ENCODE results near the gene SOWAHC. TPM values are rescaled to one million over a fixed set of nuclear protein-coding genes. Genes with fewer than 3 reads are reported as not detected.
A peak's percentile ranks its signal among the peaks of the same experiment; 100 is the strongest.

Gene SOWAHC
- total RNA-seq, 1 donor, result under 0.01 TPM

DNA sequence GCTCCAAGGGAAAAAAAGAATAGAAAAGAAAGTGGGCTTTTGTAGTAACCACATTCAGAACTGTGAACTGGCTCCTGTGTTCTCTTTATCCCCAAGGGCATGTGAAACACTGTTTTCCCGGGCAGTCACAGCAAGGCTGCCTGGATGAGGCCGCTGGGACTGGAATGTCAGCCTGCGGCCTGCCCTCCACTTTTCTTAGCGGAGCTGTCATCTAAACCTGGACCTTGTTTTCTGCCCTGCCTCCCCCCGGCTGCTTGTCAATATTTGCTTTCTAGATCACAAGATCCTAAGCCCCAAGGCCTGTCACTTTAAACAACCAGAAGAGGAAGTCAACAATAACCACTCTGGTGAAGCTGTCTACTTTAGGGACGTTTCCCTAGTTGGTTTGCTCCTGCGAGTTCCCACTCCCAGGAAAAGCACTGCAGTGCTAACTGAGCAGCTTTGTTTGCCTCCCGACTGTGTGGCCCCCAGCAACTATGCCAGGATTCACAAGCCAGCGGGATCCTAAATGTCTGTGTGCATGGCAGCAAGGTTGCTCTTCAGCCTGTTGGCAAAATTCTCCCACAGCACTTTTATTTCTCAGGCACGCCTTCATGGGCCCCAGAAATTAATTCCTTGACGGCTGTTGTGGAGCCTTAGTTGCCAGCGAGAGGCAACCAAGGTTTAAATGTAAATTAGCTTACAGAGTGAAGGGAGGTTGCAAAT is 30.6 kb downstream of the SOWAHC start:
- DNase-seq (ENCODE audit: low read depth in 2 of 3, low spot score in 2 of 3), result peak in 2 of 3 donors; percentile 0 to 13

DNA sequence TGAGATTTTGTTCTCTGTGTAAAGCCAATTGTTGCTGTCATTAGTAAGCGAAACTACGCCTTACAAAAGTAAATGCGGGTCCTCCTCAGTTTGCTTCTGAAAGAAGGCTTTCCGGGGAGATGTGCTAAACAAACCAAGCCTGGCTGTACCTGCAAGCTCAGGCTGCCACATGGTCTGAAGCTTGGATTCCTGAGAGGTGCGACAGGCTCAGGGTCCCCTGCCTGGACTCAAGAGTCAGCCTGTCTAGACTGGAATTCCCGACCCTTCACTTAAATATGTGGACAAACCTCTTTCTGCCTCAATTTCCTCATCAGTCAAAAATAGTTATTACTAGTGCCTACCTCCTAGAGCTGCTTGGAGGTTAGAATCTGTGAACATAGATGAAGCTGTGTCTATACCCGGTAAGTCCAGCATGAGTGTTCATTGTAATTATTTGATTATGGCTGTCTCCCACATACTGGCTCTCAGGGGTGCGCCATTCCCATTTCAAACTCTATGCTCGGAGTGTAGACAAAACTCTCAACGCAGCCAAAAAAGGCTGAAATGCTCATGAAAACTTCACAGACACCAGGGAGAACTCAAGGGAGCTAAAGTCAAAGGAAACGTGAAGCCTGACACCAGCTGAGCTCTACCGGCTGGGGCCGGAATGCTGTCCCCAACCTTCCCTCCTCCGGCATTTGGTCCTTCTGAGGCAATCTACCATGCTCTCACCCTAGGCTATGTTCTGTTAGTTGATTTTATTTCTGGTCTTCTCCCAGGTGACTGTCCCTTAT is 31.4 kb downstream of the SOWAHC start:
- no peak for DNase-seq (ENCODE audit: low read depth in 2 of 3, low spot score in 2 of 3)

DNA sequence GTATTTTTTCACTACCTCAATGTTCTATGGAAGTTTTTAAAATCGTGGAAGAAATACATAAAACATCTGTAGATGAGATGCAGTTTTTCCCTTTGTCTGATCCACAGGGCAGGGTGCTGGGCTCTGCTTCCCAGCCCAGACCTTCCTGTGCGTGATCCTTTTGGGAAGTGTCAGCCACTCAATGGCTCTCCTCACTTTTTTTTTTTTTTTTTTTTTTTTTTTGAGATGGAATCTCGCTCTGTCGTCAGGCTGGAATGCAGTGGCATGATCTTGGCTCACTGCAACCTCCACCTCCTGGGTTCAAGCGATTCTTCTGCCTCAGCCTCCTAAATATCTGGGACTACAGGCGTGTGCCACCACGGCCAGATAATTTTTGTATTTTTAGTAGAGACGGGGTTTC is 32.8 kb downstream of the SOWAHC start:
- DNase-seq (ENCODE audit: low read depth in 2 of 3, low spot score in 2 of 3), result no peak

DNA sequence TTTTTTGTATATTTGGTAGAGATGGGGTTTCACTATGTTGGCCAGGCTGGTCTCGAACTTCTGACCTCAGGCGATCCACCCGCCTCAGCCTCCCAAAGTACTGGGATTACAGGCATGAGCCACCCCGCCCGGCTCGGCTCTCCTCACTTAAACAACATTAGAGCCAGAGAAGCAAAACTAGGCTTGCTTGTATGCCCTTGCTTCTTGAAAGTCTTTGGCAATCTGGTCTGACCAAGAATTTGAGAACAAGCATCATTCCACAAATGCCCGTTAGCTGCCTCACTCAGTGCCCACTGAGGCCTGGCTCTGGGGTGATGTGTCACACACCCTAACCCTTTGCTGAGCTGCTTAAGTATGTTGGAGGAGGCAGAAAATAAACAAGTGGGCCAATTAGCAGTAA is 33.5 kb downstream of the SOWAHC start:
- no peak for DNase-seq (ENCODE audit: low read depth in 2 of 3, low spot score in 2 of 3)

DNA sequence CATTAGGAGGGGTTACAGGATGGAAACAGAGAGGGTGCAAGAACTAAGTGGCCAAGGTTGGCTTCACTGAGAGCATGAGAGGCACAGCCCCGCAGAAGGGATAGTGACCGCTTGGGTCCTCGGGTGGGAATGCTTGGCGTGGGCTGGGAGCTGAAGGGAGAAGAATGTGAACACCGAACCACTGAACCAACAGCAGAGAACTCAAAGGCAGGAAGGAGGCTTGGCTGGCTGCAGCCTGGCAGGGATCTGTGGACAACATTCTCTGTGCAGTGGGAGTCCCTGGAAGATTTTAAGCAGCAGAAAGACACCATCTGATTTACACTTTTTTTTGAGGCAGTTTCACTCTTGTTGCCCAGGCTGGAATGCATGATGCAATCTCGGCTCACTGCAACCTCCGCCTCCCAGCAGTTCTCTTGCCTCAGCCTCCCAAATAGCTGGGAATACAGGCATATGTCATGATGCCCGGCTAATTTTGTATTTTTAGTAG is 33.9 kb downstream of the SOWAHC start:
- no peak for DNase-seq (ENCODE audit: low read depth in 2 of 3, low spot score in 2 of 3)

DNA sequence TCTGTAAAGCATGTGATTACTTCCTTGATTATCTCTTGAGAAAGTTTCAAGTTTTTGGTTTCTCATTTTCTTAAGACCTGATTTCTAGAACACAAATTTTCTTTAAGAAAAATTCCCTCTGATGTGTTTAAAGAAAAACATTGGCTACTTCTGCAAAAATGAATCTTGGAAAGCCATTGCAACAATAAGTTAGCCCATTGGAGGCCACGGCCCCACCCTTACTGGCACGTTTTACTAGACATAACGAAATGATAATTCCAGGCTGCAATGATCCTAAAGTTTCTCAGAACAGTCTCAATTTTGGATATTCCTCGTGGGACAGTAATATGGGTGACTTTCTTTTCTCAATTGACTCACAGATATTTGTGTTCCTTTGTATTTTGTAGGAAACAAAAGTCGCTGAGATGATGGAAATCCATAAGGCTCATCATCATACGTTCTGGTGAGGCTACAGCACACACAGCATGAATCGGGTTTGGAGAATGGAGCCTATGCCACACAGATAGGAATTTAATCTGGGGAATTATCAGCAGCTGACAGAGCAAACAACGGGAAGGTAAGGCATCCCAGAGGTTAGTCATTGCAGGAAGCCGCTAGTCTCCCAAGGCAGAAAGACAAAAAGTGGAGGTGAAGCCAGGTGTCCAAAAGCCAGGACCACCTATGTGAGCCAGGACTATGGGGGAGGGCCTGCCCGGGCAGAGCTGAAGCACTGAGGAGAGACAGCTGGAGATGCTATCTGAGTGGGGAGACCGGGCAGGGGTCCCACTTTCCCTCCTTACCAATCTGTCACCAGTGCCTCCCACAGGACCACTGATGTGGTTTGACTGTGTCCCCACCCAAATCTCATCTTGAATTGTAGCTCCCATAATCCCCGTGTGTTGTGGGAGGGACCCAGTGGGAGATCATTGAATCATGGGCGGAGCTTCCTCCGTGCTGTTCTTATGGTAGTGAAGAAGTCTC is 35.9 kb downstream of the SOWAHC start:
- no peak for DNase-seq (ENCODE audit: low read depth in 2 of 3, low spot score in 2 of 3)

DNA sequence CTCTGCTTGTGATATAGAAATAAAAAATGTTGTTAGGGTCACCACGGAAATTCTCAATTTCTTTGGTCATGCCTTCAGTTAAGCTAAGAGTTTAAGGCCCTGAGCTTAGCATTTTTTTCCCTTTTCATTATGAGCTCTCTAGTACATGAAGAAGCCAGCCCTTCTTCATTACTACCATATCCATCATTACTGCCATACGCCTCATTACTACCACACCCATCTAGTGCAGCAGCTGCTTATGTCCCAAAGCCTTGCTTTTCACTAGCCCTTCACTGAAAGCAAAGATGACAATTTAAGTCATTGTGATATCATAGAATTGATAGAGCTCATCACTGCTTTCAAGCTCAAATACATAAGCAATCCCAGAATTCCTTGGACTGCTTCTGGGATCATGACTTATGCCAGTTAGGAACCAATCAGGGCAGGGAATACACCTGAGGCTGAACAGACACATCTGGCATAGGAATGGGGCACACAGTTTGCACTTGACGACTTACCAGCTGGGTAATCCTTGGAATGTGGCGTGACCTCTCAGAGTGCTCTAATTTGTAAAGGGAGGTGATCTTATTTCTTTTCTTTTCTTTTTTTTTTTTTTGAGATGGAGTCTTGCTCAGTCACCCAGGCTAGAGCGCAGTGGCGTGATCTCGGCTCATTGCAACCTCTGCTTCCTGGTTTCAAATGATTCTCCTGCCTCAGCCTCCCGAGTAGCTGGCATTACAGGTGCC is 40.3 kb downstream of the SOWAHC start:
- DNase-seq (ENCODE audit: low read depth in 2 of 3, low spot score in 2 of 3), result no peak

DNA sequence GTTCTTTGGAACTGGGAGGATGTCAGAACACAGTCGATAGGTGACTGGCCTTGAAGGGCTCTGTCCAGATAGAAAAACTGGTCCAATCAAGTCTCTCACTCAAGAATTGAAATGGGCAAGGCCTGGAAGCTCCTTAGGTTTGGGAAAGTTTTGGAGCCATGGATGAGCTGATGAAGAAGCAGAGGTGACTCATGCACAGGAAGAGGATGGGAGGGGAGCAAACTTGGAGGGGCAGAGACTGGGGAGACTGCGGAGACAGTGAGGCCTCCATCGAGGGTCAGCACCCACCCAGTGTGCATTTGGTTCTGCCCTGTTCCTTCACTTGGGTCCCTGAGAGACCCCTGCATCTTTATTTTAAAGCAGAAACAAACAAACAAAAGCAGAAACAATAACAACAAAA is 41.1 kb downstream of the SOWAHC start:
- no peak for DNase-seq (ENCODE audit: low read depth in 2 of 3, low spot score in 2 of 3)

DNA sequence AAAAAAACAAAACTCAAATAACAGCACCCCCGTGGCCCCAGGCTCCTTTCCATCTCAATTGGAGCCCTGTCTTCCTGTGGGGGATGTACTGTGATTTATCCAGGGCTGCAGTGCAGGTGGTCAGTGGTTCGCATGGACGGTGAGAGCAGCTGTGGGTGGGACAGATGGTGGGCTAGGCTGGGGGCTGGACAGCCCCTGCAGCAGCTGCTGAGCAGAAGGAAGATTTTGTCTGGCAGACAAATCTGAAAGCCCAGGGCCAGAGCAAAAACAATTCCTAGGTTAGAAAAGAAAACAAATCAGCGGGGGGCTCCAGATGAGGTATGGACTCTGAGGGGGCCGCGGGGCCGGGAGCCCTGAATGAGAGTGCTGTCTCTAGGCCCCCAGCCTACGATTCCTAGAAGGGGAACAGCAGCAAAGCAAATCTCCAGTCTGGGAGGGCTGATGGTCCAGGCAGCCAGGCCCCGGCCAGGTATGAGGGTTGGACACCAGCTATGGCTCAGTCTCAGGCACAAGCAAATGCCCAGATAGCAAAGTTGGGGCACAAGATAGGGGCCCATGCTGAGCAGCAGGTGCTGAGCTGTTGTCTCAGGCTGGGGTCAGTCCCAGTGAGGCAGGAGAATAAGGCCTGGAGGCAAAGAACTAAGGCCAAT is 45.4 kb downstream of the SOWAHC start:
- no peak for DNase-seq (ENCODE audit: low read depth in 2 of 3, low spot score in 2 of 3)

DNA sequence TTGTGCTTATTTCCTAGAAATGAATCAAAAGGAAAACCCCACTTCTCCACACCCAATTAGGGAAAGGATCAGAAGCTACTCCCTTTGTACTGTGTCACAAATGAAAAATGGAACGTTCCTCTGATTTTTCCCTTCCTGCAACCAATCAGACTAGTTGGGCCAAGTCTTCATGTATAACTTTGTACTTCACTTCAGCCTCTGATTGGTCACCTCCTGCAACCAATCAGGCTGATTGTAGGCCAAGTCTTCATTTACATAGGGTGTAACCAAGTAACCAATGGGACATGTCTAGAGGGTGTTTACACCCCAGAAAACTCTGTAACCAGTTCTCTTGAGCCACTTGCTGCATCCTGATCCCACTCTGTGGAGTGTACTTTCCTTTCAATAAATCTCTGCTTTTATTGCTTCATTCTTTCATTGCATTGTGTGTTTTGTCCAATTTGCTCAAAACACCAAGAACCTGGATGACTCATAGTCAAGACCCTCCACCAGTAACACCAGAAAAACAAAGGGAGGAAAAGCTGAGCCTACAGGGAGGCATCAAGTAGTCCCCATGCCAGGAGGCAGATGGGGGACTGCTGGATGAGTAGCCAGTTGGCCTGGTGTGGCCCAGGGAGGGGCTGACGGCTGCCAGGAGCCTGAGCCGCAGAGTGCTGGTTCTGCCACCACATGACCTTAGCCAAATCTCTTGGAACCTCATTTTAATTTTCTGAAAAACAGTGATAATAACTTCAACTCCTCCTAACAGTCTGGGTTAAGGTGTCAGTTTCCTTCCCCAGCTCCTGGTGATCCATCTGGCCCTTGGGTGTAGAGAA is 46.1 kb downstream of the SOWAHC start:
- no peak for DNase-seq (ENCODE audit: low read depth in 2 of 3, low spot score in 2 of 3)

DNA sequence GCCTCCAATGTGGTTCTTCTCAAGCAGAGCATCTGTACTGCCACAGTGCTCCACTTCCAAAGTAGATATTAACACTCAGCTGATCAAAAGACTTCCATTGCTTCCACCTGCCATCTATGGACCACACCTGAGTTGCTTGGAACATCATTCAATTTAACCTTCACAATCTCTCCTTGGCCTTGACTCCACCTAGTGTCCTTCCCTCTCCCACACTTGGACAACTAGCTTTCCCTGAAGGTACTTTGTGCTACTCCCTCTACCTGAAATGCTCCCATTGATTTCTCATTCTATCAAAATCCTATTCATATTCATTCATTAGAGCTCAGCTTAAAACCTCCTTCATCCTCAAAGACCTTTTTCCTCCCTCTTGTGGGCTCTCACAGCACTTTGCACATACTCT is 48.7 kb downstream of the SOWAHC start:
- DNase-seq (ENCODE audit: low read depth in 2 of 3, low spot score in 2 of 3), result no peak

DNA sequence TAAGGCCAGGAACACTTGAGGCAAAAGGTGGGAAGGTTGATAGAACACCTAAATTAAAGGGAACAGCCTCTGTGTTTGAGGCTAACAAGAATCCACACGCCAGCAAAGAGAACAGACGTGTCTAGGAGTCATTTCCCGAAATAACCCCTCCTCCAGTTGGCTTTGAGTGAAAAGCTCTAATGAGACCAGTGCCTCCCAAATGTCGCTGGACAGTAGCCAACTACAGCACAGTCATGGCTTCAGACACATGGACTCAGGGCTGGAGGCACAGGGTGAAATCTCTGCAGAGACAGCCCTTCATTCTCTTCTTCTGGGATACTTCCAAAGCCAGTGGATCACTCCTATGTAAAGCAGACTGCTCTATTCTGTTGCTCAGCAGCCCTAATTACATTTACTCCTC is 49.6 kb downstream of the SOWAHC start:
- no peak for DNase-seq (ENCODE audit: low read depth in 2 of 3, low spot score in 2 of 3)

DNA sequence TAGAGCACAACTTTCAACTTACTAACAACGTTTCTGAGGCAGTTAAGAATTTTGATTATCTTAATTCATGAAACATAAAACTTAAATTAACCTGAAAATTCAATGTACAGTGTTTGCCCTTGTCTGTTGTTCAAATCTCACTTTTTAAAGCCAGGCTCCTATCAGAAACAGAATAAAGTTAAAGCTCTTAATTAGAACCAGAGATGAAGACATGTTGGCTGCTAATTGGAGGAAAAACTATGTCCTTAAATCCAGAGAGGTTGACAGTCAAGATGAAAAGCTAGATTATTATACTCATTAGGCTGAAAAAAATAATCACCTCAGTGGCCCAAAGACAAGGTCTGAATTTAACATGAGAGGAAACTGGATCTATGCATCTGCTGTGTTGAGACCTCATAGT is 52.3 kb downstream of the SOWAHC start:
- no peak for DNase-seq (ENCODE audit: low read depth in 2 of 3, low spot score in 2 of 3)

Other genes starting within 250 kb of the SOWAHC start
- gene SEPTIN10, start 398 bp upstream of the SOWAHC start, total RNA-seq, result 0.27 TPM
- gene RGPD5, start 179.9 kb downstream of the SOWAHC start, total RNA-seq, result 44.7 TPM

All from hematopoietic multipotent progenitor cell (in vitro differentiated cells).